Measurements from ENCODE around the gene CDKN1C.

CDKN1C gene

GRCh38 chr11:2843551-2843950 lies 42.0 kb downstream of the CDKN1C start:
- no peak for ATAC-seq

- ATAC-seq, result no peak
Measured at GRCh38 chr11:2842876-2843275, 42.7 kb downstream of the CDKN1C start.

GRCh38 chr11:2841411-2842190 lies 44.0 kb downstream of the CDKN1C start:
- ATAC-seq, result no peak

- ATAC-seq, result no peak
Measured at GRCh38 chr11:2839395-2839943, 46.1 kb downstream of the CDKN1C start.

GRCh38 chr11:2838676-2839294 lies 46.8 kb downstream of the CDKN1C start:
- ATAC-seq, result no peak

- ATAC-seq, result no peak
Measured at GRCh38 chr11:2838091-2838490, 47.5 kb downstream of the CDKN1C start.

GRCh38 chr11:2837651-2838050 lies 47.9 kb downstream of the CDKN1C start:
- no peak for ATAC-seq

- ATAC-seq, result no peak
Measured at GRCh38 chr11:2837096-2837601, 48.4 kb downstream of the CDKN1C start.

- ATAC-seq, result no peak
Measured at GRCh38 chr11:2836315-2837095, 49.1 kb downstream of the CDKN1C start.

GRCh38 chr11:2835751-2836150 lies 49.8 kb downstream of the CDKN1C start:
- ATAC-seq, result no peak

GRCh38 chr11:2835296-2835695 lies 50.3 kb downstream of the CDKN1C start:
- no peak for ATAC-seq

- ATAC-seq, result no peak
Measured at GRCh38 chr11:2834503-2835273, 50.9 kb downstream of the CDKN1C start.

- no peak for ATAC-seq
Measured at GRCh38 chr11:2833716-2834502, 51.7 kb downstream of the CDKN1C start.
